Fibroblast of lung (primary cell): Measurements from ENCODE around the gene DDX60.

Experiments
- EZH2 ChIP-seq: IDR thresholded peaks from 2 replicates; pipeline ENCODE4 v1.5.1; 2012; ENCODE audit warnings: low read length, control low read depth, mild to moderate bottlenecking; ENCODE audit errors: missing control alignments
- TF ChIP-seq, protein P1 (sequence below), 2 donors: IDR thresholded peaks in 1 of 2; conservative IDR thresholded peaks in 1 of 2; 1 replicate in 1 of 2; 2 replicates in 1 of 2; pipeline ENCODE4 v1.5.1; 2011 to 2012; ENCODE audit warnings: low read length in 2 of 2, control low read depth in 1 of 2, inconsistent platforms in 1 of 2, low read depth in 1 of 2, mild to moderate bottlenecking in 1 of 2

- TF ChIP-seq, protein P1, sequence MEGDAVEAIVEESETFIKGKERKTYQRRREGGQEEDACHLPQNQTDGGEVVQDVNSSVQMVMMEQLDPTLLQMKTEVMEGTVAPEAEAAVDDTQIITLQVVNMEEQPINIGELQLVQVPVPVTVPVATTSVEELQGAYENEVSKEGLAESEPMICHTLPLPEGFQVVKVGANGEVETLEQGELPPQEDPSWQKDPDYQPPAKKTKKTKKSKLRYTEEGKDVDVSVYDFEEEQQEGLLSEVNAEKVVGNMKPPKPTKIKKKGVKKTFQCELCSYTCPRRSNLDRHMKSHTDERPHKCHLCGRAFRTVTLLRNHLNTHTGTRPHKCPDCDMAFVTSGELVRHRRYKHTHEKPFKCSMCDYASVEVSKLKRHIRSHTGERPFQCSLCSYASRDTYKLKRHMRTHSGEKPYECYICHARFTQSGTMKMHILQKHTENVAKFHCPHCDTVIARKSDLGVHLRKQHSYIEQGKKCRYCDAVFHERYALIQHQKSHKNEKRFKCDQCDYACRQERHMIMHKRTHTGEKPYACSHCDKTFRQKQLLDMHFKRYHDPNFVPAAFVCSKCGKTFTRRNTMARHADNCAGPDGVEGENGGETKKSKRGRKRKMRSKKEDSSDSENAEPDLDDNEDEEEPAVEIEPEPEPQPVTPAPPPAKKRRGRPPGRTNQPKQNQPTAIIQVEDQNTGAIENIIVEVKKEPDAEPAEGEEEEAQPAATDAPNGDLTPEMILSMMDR (conservative IDR thresholded peaks at IDR 0.05 in 1 of 2, IDR thresholded peaks at IDR 0.05 in 1 of 2; ENCODE audit: low read depth in 1 of 2, low read length in 2 of 2), result no peak
- TF ChIP-seq EZH2, result no peak
Observed at GRCh38 chr4:168203233-168203911, 115.2 kb downstream of the DDX60 start.
